Astrocyte (in vitro differentiated cells and primary cell): ENCODE results near the gene MYH10. TPM values are rescaled to one million over a fixed set of nuclear protein-coding genes. Genes with fewer than 3 reads are reported as not detected.

Source experiments
- DNase-seq: peaks from one replicate; pipeline ENCODE4 v3.0.0-alpha.2; 2010; ENCODE audit warnings: low read depth
- FAIRE-seq: peaks from 2 replicates; lab custom pipeline; 2011; peaks lifted over from hg19 to GRCh38; lab: Jason Lieb, UNC
- H2AFZ ChIP-seq: 2 replicates; pipeline ENCODE4 v1.6.0; 2012; ENCODE audit warnings: low read depth, low read length, inconsistent platforms
- H3K27ac ChIP-seq: 2 replicates; pipeline ENCODE4 v1.5.1; 2011; ENCODE audit warnings: low read depth, low read length, inconsistent platforms
- H3K27me3 ChIP-seq: 2 replicates; pipeline ENCODE4 v1.6.0; 2011; ENCODE audit warnings: low read length, inconsistent platforms; ENCODE audit not compliant: insufficient read depth
- H3K36me3 ChIP-seq: 2 replicates; pipeline ENCODE4 v1.5.1; 2011; ENCODE audit warnings: low read length, inconsistent platforms; ENCODE audit not compliant: insufficient read depth
- H3K4me1 ChIP-seq: 2 replicates; pipeline ENCODE4 v1.5.1; 2011; ENCODE audit warnings: low read length, inconsistent platforms; ENCODE audit not compliant: insufficient read depth
- H3K4me2 ChIP-seq: 2 replicates; pipeline ENCODE4 v1.6.0; 2012; ENCODE audit warnings: low read length, inconsistent platforms
- H3K4me3 ChIP-seq: 2 replicates; pipeline ENCODE4 v1.5.1; 2011; ENCODE audit warnings: low read depth, mild to moderate bottlenecking, low read length, inconsistent platforms; ENCODE audit not compliant: insufficient read depth
- H3K79me2 ChIP-seq: 2 replicates; pipeline ENCODE4 v1.6.0; 2012; ENCODE audit warnings: mild to moderate bottlenecking, low read length, inconsistent platforms; ENCODE audit not compliant: insufficient read depth
- H3K9ac ChIP-seq: 2 replicates; pipeline ENCODE4 v1.6.0; 2012; ENCODE audit warnings: mild to moderate bottlenecking, low read length, inconsistent platforms
- H3K9me3 ChIP-seq: 2 replicates; pipeline ENCODE4 v1.5.1; 2012; ENCODE audit warnings: low read depth, mild to moderate bottlenecking, low read length, inconsistent platforms; ENCODE audit not compliant: insufficient read depth
- H4K20me1 ChIP-seq: 2 replicates; pipeline ENCODE4 v1.6.0; 2012; ENCODE audit warnings: low read length, inconsistent platforms; ENCODE audit not compliant: insufficient read depth
- H3K27ac Mint-ChIP-seq: one replicate; pipeline ENCODE4 v1.8.0; 2021; ENCODE audit warnings: mild to moderate bottlenecking, mixed read lengths; ENCODE audit not compliant: unreplicated experiment
- H3K27me3 Mint-ChIP-seq: one replicate; pipeline ENCODE4 v1.8.0; 2021; ENCODE audit warnings: low read depth, mixed read lengths; ENCODE audit not compliant: unreplicated experiment
- H3K36me3 Mint-ChIP-seq: one replicate; pipeline ENCODE4 v1.8.0; 2021; ENCODE audit warnings: low read depth, mixed read lengths; ENCODE audit not compliant: unreplicated experiment
- H3K4me1 Mint-ChIP-seq: one replicate; pipeline ENCODE4 v1.8.0; 2021; ENCODE audit warnings: low read depth, mixed read lengths; ENCODE audit not compliant: unreplicated experiment
- H3K4me3 Mint-ChIP-seq: one replicate; pipeline ENCODE4 v1.8.0; 2021; ENCODE audit warnings: mild to moderate bottlenecking, moderate library complexity, mixed read lengths; ENCODE audit not compliant: unreplicated experiment
- H3K9me3 Mint-ChIP-seq: one replicate; pipeline ENCODE4 v1.8.0; 2021; ENCODE audit warnings: mild to moderate bottlenecking, mixed read lengths; ENCODE audit not compliant: unreplicated experiment
- EZH2 ChIP-seq: IDR thresholded peaks from 2 replicates; pipeline ENCODE4 v1.6.1; 2012; ENCODE audit warnings: mild to moderate bottlenecking, low read length, inconsistent platforms; ENCODE audit not compliant: insufficient read depth
- total RNA-seq: library from RNA; stranded (reverse); gene quantifications from 2 replicates; pipeline ENCODE4 v1.2.1, GENCODE V29; 2021
- TF ChIP-seq, protein P1 (sequence below): IDR thresholded peaks from 2 replicates; pipeline ENCODE4 v1.5.1; 2011; ENCODE audit warnings: low read depth, mild to moderate bottlenecking, inconsistent platforms, low read length, moderate library complexity; ENCODE audit not compliant: insufficient read depth

The MYH10 gene
- total RNA-seq, 1 donor from 2014 or later, result 150 TPM

DNA sequence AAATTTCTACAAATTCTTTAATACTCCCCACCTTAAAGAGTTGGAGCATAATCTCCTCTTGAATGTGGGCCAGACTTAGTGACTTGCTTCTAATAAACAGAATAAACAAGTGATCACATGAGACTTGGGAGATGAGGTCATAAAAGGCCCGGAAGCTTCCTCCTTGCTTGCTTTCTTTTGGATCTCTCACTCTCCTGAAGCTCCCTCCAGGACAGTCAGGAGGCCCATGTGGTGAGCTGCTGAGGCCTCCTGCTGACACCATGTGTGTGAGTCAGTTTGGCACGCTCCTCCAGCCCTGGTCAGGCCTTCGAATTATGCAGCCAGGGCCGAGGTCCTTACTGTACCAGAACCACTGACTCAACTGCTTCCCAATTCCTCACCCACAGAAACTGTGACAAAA lies 141.6 kb downstream of the MYH10 start:
- Histone ChIP-seq H2AFZ (no peak overlapping the region), H3K27ac (peak overlapping the region; percentile 71), H3K79me2 (no peaks in the 10 kb centered on the region), H3K4me1 (peaks cover 9% of the 10 kb centered on the region), H3K27me3 (no peaks in the 10 kb centered on the region), H3K9ac (peak overlapping the region; percentile 50), H3K4me2 (no peak overlapping the region), H3K9me3 (no peaks in the 10 kb centered on the region), H4K20me1 (peaks cover 23% of the 10 kb centered on the region), H3K4me3 (no peak overlapping the region), H3K36me3 (peaks cover 68% of the 10 kb centered on the region)
- Mint-ChIP-seq H3K9me3 (peaks cover 7% of the 10 kb centered on the region), H3K27me3 (no peaks in the 10 kb centered on the region), H3K4me1 (peaks cover 21% of the 10 kb centered on the region), H3K27ac (peak overlapping the region; percentile 76), H3K36me3 (peaks cover 54% of the 10 kb centered on the region), H3K4me3 (no peak overlapping the region)
- peak; percentile 91 for FAIRE-seq
- TF ChIP-seq, protein P1, sequence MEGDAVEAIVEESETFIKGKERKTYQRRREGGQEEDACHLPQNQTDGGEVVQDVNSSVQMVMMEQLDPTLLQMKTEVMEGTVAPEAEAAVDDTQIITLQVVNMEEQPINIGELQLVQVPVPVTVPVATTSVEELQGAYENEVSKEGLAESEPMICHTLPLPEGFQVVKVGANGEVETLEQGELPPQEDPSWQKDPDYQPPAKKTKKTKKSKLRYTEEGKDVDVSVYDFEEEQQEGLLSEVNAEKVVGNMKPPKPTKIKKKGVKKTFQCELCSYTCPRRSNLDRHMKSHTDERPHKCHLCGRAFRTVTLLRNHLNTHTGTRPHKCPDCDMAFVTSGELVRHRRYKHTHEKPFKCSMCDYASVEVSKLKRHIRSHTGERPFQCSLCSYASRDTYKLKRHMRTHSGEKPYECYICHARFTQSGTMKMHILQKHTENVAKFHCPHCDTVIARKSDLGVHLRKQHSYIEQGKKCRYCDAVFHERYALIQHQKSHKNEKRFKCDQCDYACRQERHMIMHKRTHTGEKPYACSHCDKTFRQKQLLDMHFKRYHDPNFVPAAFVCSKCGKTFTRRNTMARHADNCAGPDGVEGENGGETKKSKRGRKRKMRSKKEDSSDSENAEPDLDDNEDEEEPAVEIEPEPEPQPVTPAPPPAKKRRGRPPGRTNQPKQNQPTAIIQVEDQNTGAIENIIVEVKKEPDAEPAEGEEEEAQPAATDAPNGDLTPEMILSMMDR, result no peak
- no peak for TF ChIP-seq EZH2
- DNase-seq, result peak; percentile 98

DNA sequence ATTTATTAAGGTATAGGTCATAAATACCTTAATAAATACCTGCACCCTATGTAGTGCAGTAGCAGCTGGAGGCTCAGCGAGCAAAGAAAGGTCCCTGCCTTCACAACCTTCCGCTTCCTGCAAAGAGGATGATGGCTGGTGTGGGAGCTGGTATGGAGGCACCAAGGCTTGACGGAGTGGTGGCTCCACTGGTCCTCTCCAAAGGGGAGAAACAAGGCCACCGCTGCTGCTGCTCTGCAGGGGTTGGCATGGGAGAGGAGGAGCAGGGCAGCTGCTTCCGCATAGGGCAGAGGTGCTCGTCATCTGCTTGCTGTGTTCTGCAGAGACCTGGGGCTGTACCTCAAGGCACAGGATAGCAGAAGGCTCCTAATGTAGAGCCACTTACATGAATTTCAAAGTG lies 142.0 kb downstream of the MYH10 start:
- FAIRE-seq (no peak), DNase-seq (no peak)
- Histone ChIP-seq H4K20me1 (peaks cover 23% of the 10 kb centered on the region), H3K79me2 (peaks cover 3% of the 10 kb centered on the region), H3K27ac (peak overlapping the region; percentile 71), H3K4me3 (no peak overlapping the region), H2AFZ (no peak overlapping the region), H3K9ac (no peak overlapping the region), H3K4me1 (peaks cover 9% of the 10 kb centered on the region), H3K27me3 (no peaks in the 10 kb centered on the region), H3K36me3 (peaks cover 72% of the 10 kb centered on the region), H3K9me3 (no peaks in the 10 kb centered on the region), H3K4me2 (no peak overlapping the region)
- H3K9me3 Mint-ChIP-seq, result peaks cover 7% of the 10 kb centered on the region
- H3K27ac Mint-ChIP-seq, result peak overlapping the region; percentile 55
- peaks cover 21% of the 10 kb centered on the region for H3K4me1 Mint-ChIP-seq
- H3K36me3 Mint-ChIP-seq, result peaks cover 57% of the 10 kb centered on the region
- TF ChIP-seq, protein P1, result no peak
- no peak for TF ChIP-seq EZH2
- H3K27me3 Mint-ChIP-seq, result no peaks in the 10 kb centered on the region
- no peak overlapping the region for H3K4me3 Mint-ChIP-seq

DNA sequence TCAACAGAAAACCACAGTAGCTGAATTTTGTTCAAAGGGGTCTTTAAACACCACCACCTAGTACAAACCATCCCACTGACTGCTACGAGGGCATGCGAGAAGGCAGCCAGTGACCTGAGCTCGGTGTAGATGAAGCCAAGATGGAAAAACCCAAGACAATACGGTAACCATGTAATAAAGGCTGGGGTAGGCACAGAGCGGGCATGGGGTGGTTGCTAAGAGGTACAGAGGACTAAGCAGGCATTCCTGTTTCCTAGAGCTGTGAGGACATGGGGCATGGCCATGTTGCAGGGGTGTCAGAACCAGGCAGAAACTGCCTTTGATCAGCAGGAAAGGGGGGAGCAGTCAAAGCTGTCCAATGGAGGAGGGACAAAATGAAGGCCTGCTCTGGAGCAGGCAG lies 142.8 kb downstream of the MYH10 start:
- Mint-ChIP-seq H3K9me3 (peaks cover 7% of the 10 kb centered on the region), H3K4me1 (peaks cover 25% of the 10 kb centered on the region), H3K36me3 (peaks cover 58% of the 10 kb centered on the region), H3K4me3 (no peak overlapping the region), H3K27ac (no peak overlapping the region), H3K27me3 (no peaks in the 10 kb centered on the region)
- peaks cover 23% of the 10 kb centered on the region for H4K20me1 ChIP-seq
- no peak overlapping the region for H3K27ac ChIP-seq
- no peaks in the 10 kb centered on the region for H3K9me3 ChIP-seq
- H3K79me2 ChIP-seq, result peaks cover 3% of the 10 kb centered on the region
- TF ChIP-seq EZH2, result no peak
- TF ChIP-seq, protein P1, result no peak
- DNase-seq, result no peak
- H3K4me1 ChIP-seq, result peaks cover 9% of the 10 kb centered on the region
- no peak for FAIRE-seq
- no peak overlapping the region for H3K4me2 ChIP-seq
- no peak overlapping the region for H3K4me3 ChIP-seq
- H2AFZ ChIP-seq, result no peak overlapping the region
- H3K9ac ChIP-seq, result no peak overlapping the region
- peaks cover 75% of the 10 kb centered on the region for H3K36me3 ChIP-seq
- no peaks in the 10 kb centered on the region for H3K27me3 ChIP-seq
